KOPT-K1 (cell line): ENCODE data around the gene RAPGEF6.

ENCODE experiments used
- H3K27ac ChIP-seq: fragments of 200-600 bp; sonication (generic); 2 replicates; pipeline ENCODE4 v1.5.1; 2016; ENCODE audit warnings: antibody characterized with exemption, mild to moderate bottlenecking, low read depth, low read length; ENCODE audit not compliant: poor library complexity, severe bottlenecking
- H3K36me3 ChIP-seq: fragments of 200-600 bp; sonication (generic); 2 replicates; pipeline ENCODE4 v1.5.1; 2017; ENCODE audit warnings: antibody characterized with exemption, mild to moderate bottlenecking, low read length, moderate library complexity; ENCODE audit not compliant: insufficient read depth
- H3K9me3 ChIP-seq: fragments of 200-600 bp; sonication (generic); 2 replicates; pipeline ENCODE4 v1.5.1; 2017; ENCODE audit warnings: antibody characterized with exemption, low read length, mild to moderate bottlenecking; ENCODE audit not compliant: insufficient read depth, poor library complexity, severe bottlenecking

The RAPGEF6 gene

GRCh38 chr5:131528682-131529081 lies 106.3 kb downstream of the RAPGEF6 start:
- Histone ChIP-seq H3K27ac (no peak overlapping the region), H3K9me3 (no peaks in the 10 kb centered on the region), H3K36me3 (no peaks in the 10 kb centered on the region)

DNA sequence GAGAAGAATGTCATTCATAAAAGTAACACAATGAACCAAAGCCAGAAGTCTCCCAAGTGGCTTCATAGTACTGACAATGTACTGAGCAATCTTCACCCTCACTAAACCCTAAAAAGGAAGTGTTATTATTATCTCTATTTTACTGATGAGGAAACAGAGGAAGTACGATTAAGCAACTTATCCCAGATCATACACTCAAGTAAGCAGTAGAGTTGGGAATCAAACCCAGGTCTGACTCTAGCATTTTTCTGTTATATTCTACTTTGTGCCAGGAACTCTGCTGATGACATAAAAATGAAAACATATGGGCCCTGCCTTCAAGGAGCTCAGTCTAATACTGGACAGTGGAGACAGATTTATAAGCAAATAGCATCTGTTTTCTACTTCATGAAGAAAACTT lies 109.2 kb downstream of the RAPGEF6 start:
- Histone ChIP-seq H3K36me3 (peaks cover 4% of the 10 kb centered on the region), H3K27ac (no peak overlapping the region), H3K9me3 (no peaks in the 10 kb centered on the region)

GRCh38 chr5:131524431-131524830 lies 110.6 kb downstream of the RAPGEF6 start:
- Histone ChIP-seq H3K36me3 (peaks cover 17% of the 10 kb centered on the region), H3K9me3 (no peaks in the 10 kb centered on the region), H3K27ac (no peak overlapping the region)

GRCh38 chr5:131523500-131524185 lies 111.4 kb downstream of the RAPGEF6 start:
- H3K9me3 ChIP-seq = no peaks in the 10 kb centered on the region
- no peak overlapping the region for H3K27ac ChIP-seq
- H3K36me3 ChIP-seq = peaks cover 24% of the 10 kb centered on the region

- Histone ChIP-seq H3K9me3 (no peaks in the 10 kb centered on the region), H3K36me3 (peaks cover 24% of the 10 kb centered on the region), H3K27ac (no peak overlapping the region)
Observed at GRCh38 chr5:131521252-131521651, 113.8 kb downstream of the RAPGEF6 start.

- H3K36me3 ChIP-seq = peaks cover 29% of the 10 kb centered on the region
- peak overlapping the region; percentile 32 for H3K27ac ChIP-seq
- no peaks in the 10 kb centered on the region for H3K9me3 ChIP-seq
Observed at GRCh38 chr5:131515348-131515747, 119.7 kb downstream of the RAPGEF6 start.

- H3K9me3 ChIP-seq = no peaks in the 10 kb centered on the region
- H3K27ac ChIP-seq = peak overlapping the region; percentile 32
- peaks cover 30% of the 10 kb centered on the region for H3K36me3 ChIP-seq
Observed at GRCh38 chr5:131514316-131515283, 120.4 kb downstream of the RAPGEF6 start.

DNA sequence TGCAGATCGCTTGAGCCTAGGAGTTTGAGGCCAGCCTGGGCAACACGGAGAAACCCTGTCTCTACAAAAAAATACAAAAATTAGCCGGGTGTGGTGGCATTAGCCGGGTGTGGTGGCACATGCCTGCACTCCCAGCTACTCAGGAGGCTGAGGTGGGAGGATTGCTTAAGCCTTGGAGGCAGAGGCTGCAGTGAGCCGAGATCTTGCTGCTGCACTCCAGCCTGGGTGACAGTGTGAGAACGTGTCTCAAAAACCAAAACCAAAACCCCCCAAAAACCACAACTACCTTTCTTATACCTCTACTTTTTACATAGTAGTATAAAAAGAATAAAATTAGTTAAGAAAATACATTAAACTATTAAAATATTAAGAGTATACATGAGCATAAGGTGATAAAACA lies 121.2 kb downstream of the RAPGEF6 start:
- Histone ChIP-seq H3K27ac (no peak overlapping the region), H3K9me3 (no peaks in the 10 kb centered on the region), H3K36me3 (peaks cover 28% of the 10 kb centered on the region)

- H3K27ac ChIP-seq = no peak overlapping the region
- H3K9me3 ChIP-seq = no peaks in the 10 kb centered on the region
- peaks cover 35% of the 10 kb centered on the region for H3K36me3 ChIP-seq
Observed at GRCh38 chr5:131511934-131512333, 123.1 kb downstream of the RAPGEF6 start.

DNA sequence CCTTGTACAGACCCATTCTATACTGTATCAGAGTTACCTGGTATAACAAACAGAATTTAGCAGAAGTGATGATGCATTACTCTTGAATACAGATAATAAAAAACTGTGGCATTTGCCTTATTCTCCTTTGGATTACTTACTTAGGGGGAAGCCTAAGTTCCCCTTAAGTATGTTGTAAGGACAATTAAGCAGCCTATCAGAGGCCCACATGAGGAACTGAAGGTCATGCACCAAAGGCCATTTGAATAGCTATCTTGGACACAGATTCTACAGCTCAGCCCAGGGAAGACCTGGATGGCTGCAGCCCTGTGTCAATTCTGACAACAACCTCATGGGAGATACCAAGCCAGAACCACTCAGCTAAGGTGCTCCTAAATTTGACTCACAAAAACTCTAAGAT lies 125.2 kb downstream of the RAPGEF6 start:
- H3K9me3 ChIP-seq = no peaks in the 10 kb centered on the region
- H3K27ac ChIP-seq = no peak overlapping the region
- peaks cover 53% of the 10 kb centered on the region for H3K36me3 ChIP-seq

GRCh38 chr5:131505237-131505908 lies 129.7 kb downstream of the RAPGEF6 start:
- no peaks in the 10 kb centered on the region for H3K9me3 ChIP-seq
- peaks cover 82% of the 10 kb centered on the region for H3K36me3 ChIP-seq
- no peak overlapping the region for H3K27ac ChIP-seq

DNA sequence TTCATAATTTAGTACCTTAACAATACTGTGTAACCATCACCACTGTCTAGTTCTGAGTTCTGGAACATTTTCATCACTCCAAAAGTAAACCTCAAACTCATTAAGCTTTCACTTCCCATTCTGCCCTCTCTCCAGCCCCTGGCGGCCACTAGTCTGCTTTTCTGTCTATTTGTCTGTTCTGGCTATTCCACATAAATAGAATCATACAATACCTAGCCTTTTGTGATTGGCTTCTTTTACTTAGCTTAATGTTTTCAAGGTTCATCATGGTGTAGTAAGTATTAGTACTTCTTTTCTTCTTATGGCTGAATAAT lies 138.7 kb downstream of the RAPGEF6 start:
- Histone ChIP-seq H3K9me3 (no peaks in the 10 kb centered on the region), H3K27ac (no peak overlapping the region), H3K36me3 (peaks cover 93% of the 10 kb centered on the region)

- H3K9me3 ChIP-seq = no peaks in the 10 kb centered on the region
- H3K27ac ChIP-seq = no peak overlapping the region
- H3K36me3 ChIP-seq = peaks cover 93% of the 10 kb centered on the region
Observed at GRCh38 chr5:131495536-131496399, 139.3 kb downstream of the RAPGEF6 start.

GRCh38 chr5:131491749-131492148 lies 143.3 kb downstream of the RAPGEF6 start:
- H3K27ac ChIP-seq = no peak overlapping the region
- H3K9me3 ChIP-seq = peaks cover 11% of the 10 kb centered on the region
- H3K36me3 ChIP-seq = peaks cover 96% of the 10 kb centered on the region
